Neuronal stem cell (in vitro differentiated cells): ENCODE data around the gene CSF3.

Source experiments
- DNase-seq: peaks from one replicate; pipeline ENCODE4 v3.0.0-alpha.2; 2013; ENCODE audit warnings: low spot score
- H2AFZ ChIP-seq: one replicate; pipeline ENCODE4 v1.6.1; 2013; ENCODE audit warnings: mild to moderate bottlenecking, low read length, inconsistent platforms
- H2AK5ac ChIP-seq: 2 replicates; pipeline ENCODE4 v1.6.1; 2013; ENCODE audit warnings: low read depth, mild to moderate bottlenecking, inconsistent platforms, low read length, moderate library complexity, mixed read lengths
- H2BK120ac ChIP-seq: 2 replicates; pipeline ENCODE4 v1.6.1; 2013; ENCODE audit warnings: low read depth, mild to moderate bottlenecking, inconsistent platforms, low read length, moderate library complexity, mixed read lengths
- H2BK12ac ChIP-seq: one replicate; pipeline ENCODE4 v1.6.1; 2013; ENCODE audit warnings: low read length, inconsistent platforms
- H2BK15ac ChIP-seq: 2 replicates; pipeline ENCODE4 v1.6.1; 2013; ENCODE audit warnings: mild to moderate bottlenecking, low read length, inconsistent platforms, mixed read lengths
- H2BK5ac ChIP-seq: one replicate; pipeline ENCODE4 v1.6.1; 2013; ENCODE audit warnings: inconsistent platforms, mild to moderate bottlenecking, low read length, moderate library complexity
- H3K14ac ChIP-seq: one replicate; pipeline ENCODE4 v1.6.1; 2013; ENCODE audit warnings: low read length, inconsistent platforms
- H3K18ac ChIP-seq: 2 replicates; pipeline ENCODE4 v1.6.1; 2013; ENCODE audit warnings: low read length, inconsistent platforms
- H3K23ac ChIP-seq: 2 replicates; pipeline ENCODE4 v1.6.1; 2013; ENCODE audit warnings: low read depth, mild to moderate bottlenecking, mixed read lengths, low read length, inconsistent platforms; ENCODE audit not compliant: poor library complexity
- H3K27ac ChIP-seq: replicated peaks from 3 replicates; pipeline ENCODE4 v1.5.1; 2013; ENCODE audit warnings: low read length, inconsistent platforms
- H3K27me3 ChIP-seq, 3 experiments: 2 replicates each; pipeline ENCODE4 v1.6.1; 2013; ENCODE audit warnings: low read length in 3 of 3, mild to moderate bottlenecking in 2 of 3, inconsistent platforms in 1 of 3, low read depth in 1 of 3, mixed read lengths in 1 of 3, moderate library complexity in 1 of 3; ENCODE audit not compliant: control insufficient read depth in 3 of 3, insufficient read depth in 3 of 3
- H3K36me3 ChIP-seq, 2 donors: replicated peaks in 1 of 2; 2 replicates each; pipeline ENCODE4 v1.6.1; 2013; ENCODE audit warnings: low read length in 2 of 2; ENCODE audit not compliant: control insufficient read depth in 2 of 2, insufficient read depth in 2 of 2
- H3K4ac ChIP-seq: 2 replicates; pipeline ENCODE4 v1.6.1; 2013; ENCODE audit warnings: inconsistent platforms, mild to moderate bottlenecking, low read length, moderate library complexity
- H3K4me1 ChIP-seq, 2 donors: 1 replicate in 1 of 2; 2 replicates in 1 of 2; pipeline ENCODE4 v1.6.1; 2013; ENCODE audit warnings: low read length in 2 of 2, low read depth in 1 of 2; ENCODE audit not compliant: control insufficient read depth in 2 of 2, insufficient read depth in 1 of 2
- H3K4me2 ChIP-seq: one replicate; pipeline ENCODE4 v1.6.1; 2013; ENCODE audit warnings: mild to moderate bottlenecking, low read length, inconsistent platforms; ENCODE audit not compliant: insufficient read depth, poor library complexity, severe bottlenecking
- H3K4me3 ChIP-seq, 2 donors: 2 replicates each; pipeline ENCODE4 v1.5.1; 2013; ENCODE audit warnings: low read length in 2 of 2, mild to moderate bottlenecking in 2 of 2, inconsistent platforms in 1 of 2, moderate library complexity in 1 of 2
- H3K79me1 ChIP-seq: one replicate; pipeline ENCODE4 v1.6.1; 2013; ENCODE audit warnings: low read depth, mild to moderate bottlenecking, inconsistent platforms, low read length, moderate library complexity
- H3K9ac ChIP-seq: one replicate; pipeline ENCODE4 v1.6.1; 2013; ENCODE audit warnings: mild to moderate bottlenecking, low read depth, low read length, inconsistent platforms; ENCODE audit not compliant: poor library complexity
- H3K9me3 ChIP-seq, 2 donors: replicated peaks in 1 of 2; 2 replicates each; pipeline versions ENCODE3 to v1.6.1; 2013; ENCODE audit warnings: low read length in 2 of 2, mild to moderate bottlenecking in 2 of 2, inconsistent platforms in 1 of 2, low read depth in 1 of 2, mixed read lengths in 1 of 2, moderate library complexity in 1 of 2; ENCODE audit not compliant: control insufficient read depth in 2 of 2, insufficient read depth in 1 of 2
- H4K8ac ChIP-seq: one replicate; pipeline ENCODE4 v1.6.1; 2013; ENCODE audit warnings: low read depth, mild to moderate bottlenecking, inconsistent platforms, low read length, moderate library complexity
- H4K91ac ChIP-seq: one replicate; pipeline ENCODE4 v1.6.1; 2013; ENCODE audit warnings: low read length, low read depth, mild to moderate bottlenecking, inconsistent platforms; ENCODE audit not compliant: poor library complexity
- WGBS, 2 donors: extraction: QIAGEN DNeasy Blood & Tissue Kit; methylation state at CpG; one replicate each; pipeline ENCODE4 v1.1.7; 2013; ENCODE audit warnings: missing lambda C conversion rate in 2 of 2, mixed read lengths in 1 of 2; ENCODE audit not compliant: insufficient read length in 2 of 2, insufficient replicate concordance in 1 of 2; ENCODE audit errors: extremely low coverage in 2 of 2; 5-methylcytosine and 5-hydroxymethylcytosine counted together

Gene CSF3

GRCh38 chr17:40061609-40062038 lies 46.4 kb downstream of the CSF3 start:
- peak overlapping the region; percentile 65 for H2BK15ac ChIP-seq
- no peak overlapping the region for H3K4me3 ChIP-seq
- DNase-seq: no peak
- peaks cover 0 to 5% (median 0%) of the 10 kb centered on the region in 3 experiments for H3K27me3 ChIP-seq
- H3K27ac ChIP-seq: no peak overlapping the region
- peaks cover 30 to 33% of the 10 kb centered on the region in 2 donors for H3K4me1 ChIP-seq
- H3K79me1 ChIP-seq: no peaks in the 10 kb centered on the region
- peak overlapping the region; percentile 64 for H2AK5ac ChIP-seq
- no peak overlapping the region for H4K91ac ChIP-seq
- no CpG with 5 or more reads among the region's 10 CpGs for WGBS, 2 donors
- no peak overlapping the region for H2BK120ac ChIP-seq
- no peak overlapping the region for H4K8ac ChIP-seq
- peak overlapping the region; percentile 82 for H2BK12ac ChIP-seq
- no peak overlapping the region for H3K23ac ChIP-seq
- H3K18ac ChIP-seq: peak overlapping the region; percentile 53
- H3K14ac ChIP-seq: no peak overlapping the region
- no peaks in the 10 kb centered on the region for H3K9me3 ChIP-seq
- H2BK5ac ChIP-seq: no peak overlapping the region
- no peak overlapping the region for H3K9ac ChIP-seq
- no peaks in the 10 kb centered on the region for H3K36me3 ChIP-seq
- peak overlapping the region; percentile 1 for H2AFZ ChIP-seq
- H3K4me2 ChIP-seq: no peak overlapping the region
- H3K4ac ChIP-seq: no peak overlapping the region

GRCh38 chr17:40062329-40063186 lies 47.3 kb downstream of the CSF3 start, which contains the start of gene THRA:
TSS of gene THRA (plus strand) at chr17:40062965. CDS start at chr17:40074489, 11,524 bp downstream.
- no peaks in the 10 kb centered on the region for H3K79me1 ChIP-seq
- peak within 1 kb of the TSS; percentile 84 to 85 for H3K4me3 ChIP-seq
- H3K4me2 ChIP-seq: peak within 1 kb of the TSS; percentile 91
- peak within 1 kb of the TSS; percentile 92 for H3K23ac ChIP-seq
- peak within 1 kb of the TSS; percentile 95 for H2AFZ ChIP-seq
- H2BK12ac ChIP-seq: peak within 1 kb of the TSS; percentile 23
- peak within 1 kb of the TSS; percentile 76 for H2AK5ac ChIP-seq
- peak within 1 kb of the TSS; percentile 95 for H3K9ac ChIP-seq
- no peak for DNase-seq
- H2BK15ac ChIP-seq: peak within 1 kb of the TSS; percentile 93
- H3K9me3 ChIP-seq: no peaks in the 10 kb centered on the region
- H2BK5ac ChIP-seq: peak within 1 kb of the TSS; percentile 88
- peak within 1 kb of the TSS; percentile 91 for H3K14ac ChIP-seq
- H3K4ac ChIP-seq: no peak within 1 kb of the TSS
- no CpG with 5 or more reads among the region's 83 CpGs for WGBS, 2 donors
- no peaks in the 10 kb centered on the region for H3K36me3 ChIP-seq
- peaks cover 32 to 41% of the 10 kb centered on the region in 2 donors for H3K4me1 ChIP-seq
- H2BK120ac ChIP-seq: peak within 1 kb of the TSS; percentile 81
- peak within 1 kb of the TSS; percentile 54 for H3K27ac ChIP-seq
- H3K18ac ChIP-seq: peak within 1 kb of the TSS; percentile 99
- no peak within 1 kb of the TSS for H4K8ac ChIP-seq
- H4K91ac ChIP-seq: no peak within 1 kb of the TSS
- peaks cover 0 to 5% (median 0%) of the 10 kb centered on the region in 3 experiments for H3K27me3 ChIP-seq

- peak overlapping the region; percentile 99 for H3K18ac ChIP-seq
- peak overlapping the region; percentile 92 for H3K23ac ChIP-seq
- no peaks in the 10 kb centered on the region for H3K9me3 ChIP-seq
- peak overlapping the region; percentile 95 for H3K9ac ChIP-seq
- no peak overlapping the region for H4K8ac ChIP-seq
- no peak overlapping the region for H2BK12ac ChIP-seq
- peak overlapping the region; percentile 93 for H2BK15ac ChIP-seq
- H3K27me3 ChIP-seq: peaks cover 0 to 5% (median 0%) of the 10 kb centered on the region in 3 experiments
- peak overlapping the region; percentile 76 for H2AK5ac ChIP-seq
- H3K79me1 ChIP-seq: no peaks in the 10 kb centered on the region
- H2BK5ac ChIP-seq: peak overlapping the region; percentile 88
- no CpG with 5 or more reads among the region's 42 CpGs for WGBS, 2 donors
- peak overlapping the region; percentile 91 for H3K4me2 ChIP-seq
- H3K36me3 ChIP-seq: no peaks in the 10 kb centered on the region
- H3K14ac ChIP-seq: peak overlapping the region; percentile 91
- H3K27ac ChIP-seq: peak overlapping the region; percentile 54
- H3K4me3 ChIP-seq: peak overlapping the region; percentile 84 to 85
- peaks cover 35 to 45% of the 10 kb centered on the region in 2 donors for H3K4me1 ChIP-seq
- no peak for DNase-seq
- H3K4ac ChIP-seq: no peak overlapping the region
- H4K91ac ChIP-seq: no peak overlapping the region
- peak overlapping the region; percentile 81 for H2BK120ac ChIP-seq
- H2AFZ ChIP-seq: peak overlapping the region; percentile 95
Observed at GRCh38 chr17:40063187-40063771, 48.0 kb downstream of the CSF3 start.
